Retinal pigment epithelial cell (primary cell): ENCODE results near the gene TMEM271.

Experiments used
- DNase-seq: peaks from one replicate; pipeline ENCODE4 v3.0.0-alpha.2; 2010; ENCODE audit warnings: low read depth
- H3K4me3 ChIP-seq: 2 replicates; pipeline ENCODE4 v1.5.1; 2011; ENCODE audit warnings: mild to moderate bottlenecking, low read length, control low read depth, moderate library complexity
- CTCF ChIP-seq: conservative IDR thresholded peaks from 2 replicates; pipeline ENCODE4 v1.5.1; 2011; ENCODE audit warnings: low read depth, low read length, control low read depth, inconsistent platforms

Gene TMEM271

DNA sequence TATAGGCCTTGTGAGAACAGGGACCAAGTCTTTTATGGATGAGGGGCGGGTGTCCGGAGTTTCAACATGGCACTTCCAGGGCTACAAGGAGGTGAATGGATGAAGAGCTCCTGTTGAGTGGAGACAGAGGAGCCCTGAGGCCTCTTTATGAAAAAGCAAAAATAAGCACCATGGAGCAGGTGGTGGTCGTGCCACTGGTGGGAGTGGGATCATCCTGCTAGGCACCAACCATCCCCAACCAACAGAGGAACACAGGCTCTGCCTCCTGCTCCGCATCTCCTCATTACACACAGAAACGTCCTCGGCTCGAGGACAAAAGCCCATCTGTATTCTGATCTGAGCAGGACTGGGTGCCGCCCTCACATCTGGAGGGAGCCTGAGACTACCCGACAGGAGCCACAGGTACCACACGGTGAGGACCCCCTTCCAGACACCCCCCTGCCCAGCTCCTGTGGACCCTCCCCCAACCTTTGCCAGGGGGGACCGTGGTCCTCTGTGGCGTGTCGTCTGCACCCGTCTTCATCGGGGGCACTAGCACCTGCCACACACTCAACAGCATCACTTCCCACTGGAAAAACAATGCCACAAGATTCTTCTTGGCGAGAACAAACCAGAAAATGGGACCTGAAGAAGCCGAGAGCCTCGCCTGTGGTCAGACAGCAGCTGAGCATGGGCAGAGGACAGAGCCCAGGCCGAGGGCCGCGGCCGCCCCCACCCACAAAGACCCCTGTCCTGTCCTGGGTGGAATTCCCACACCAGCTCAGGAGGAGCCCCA is 45.4 kb upstream of the TMEM271 start:
- DNase-seq: no peak
- H3K4me3 ChIP-seq: no peak overlapping the region
- no peak for TF ChIP-seq CTCF

- DNase-seq: no peak
- no peak overlapping the region for H3K4me3 ChIP-seq
- TF ChIP-seq CTCF: no peak
Observed at GRCh38 chr4:620851-621261, 44.8 kb upstream of the TMEM271 start.

DNA sequence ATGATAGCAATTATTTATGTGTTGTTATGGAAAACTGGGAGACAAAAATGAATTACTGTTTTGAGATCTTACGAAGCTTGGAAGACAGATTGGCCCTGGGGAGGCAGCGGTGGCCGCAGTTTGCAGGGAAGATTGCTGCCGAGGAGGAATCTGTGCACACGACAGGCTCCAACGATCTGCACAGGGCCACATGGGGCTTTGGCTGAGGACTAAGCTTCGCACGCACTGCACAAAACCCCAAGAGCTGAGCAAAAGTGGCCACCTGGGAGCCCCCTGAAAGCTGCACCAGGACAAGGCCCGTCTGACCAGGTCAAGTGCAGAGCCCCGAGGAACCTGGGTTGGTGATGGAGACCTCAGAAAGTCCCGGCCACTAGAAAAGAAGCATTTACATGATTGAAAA is 44.1 kb upstream of the TMEM271 start:
- DNase-seq: no peak
- TF ChIP-seq CTCF: no peak
- H3K4me3 ChIP-seq: no peak overlapping the region

GRCh38 chr4:617644-618641 is 41.8 kb upstream of the TMEM271 start:
- TF ChIP-seq CTCF: no peak
- DNase-seq: no peak
- H3K4me3 ChIP-seq: no peak overlapping the region

- no peak for DNase-seq
- no peak overlapping the region for H3K4me3 ChIP-seq
- TF ChIP-seq CTCF: no peak
Observed at GRCh38 chr4:616911-617643, 41.0 kb upstream of the TMEM271 start.

GRCh38 chr4:616091-616490 is 40.0 kb upstream of the TMEM271 start:
- no peak for TF ChIP-seq CTCF
- no peak for DNase-seq
- H3K4me3 ChIP-seq: no peak overlapping the region
